ENCODE data around the gene CCNF.
"Not testable (repeated sequence)": the region's sequence is repeated elsewhere in the genome, so short reads cannot be mapped to it uniquely, and the experiment has no call there.

The CCNF gene, protein sequence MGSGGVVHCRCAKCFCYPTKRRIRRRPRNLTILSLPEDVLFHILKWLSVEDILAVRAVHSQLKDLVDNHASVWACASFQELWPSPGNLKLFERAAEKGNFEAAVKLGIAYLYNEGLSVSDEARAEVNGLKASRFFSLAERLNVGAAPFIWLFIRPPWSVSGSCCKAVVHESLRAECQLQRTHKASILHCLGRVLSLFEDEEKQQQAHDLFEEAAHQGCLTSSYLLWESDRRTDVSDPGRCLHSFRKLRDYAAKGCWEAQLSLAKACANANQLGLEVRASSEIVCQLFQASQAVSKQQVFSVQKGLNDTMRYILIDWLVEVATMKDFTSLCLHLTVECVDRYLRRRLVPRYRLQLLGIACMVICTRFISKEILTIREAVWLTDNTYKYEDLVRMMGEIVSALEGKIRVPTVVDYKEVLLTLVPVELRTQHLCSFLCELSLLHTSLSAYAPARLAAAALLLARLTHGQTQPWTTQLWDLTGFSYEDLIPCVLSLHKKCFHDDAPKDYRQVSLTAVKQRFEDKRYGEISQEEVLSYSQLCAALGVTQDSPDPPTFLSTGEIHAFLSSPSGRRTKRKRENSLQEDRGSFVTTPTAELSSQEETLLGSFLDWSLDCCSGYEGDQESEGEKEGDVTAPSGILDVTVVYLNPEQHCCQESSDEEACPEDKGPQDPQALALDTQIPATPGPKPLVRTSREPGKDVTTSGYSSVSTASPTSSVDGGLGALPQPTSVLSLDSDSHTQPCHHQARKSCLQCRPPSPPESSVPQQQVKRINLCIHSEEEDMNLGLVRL

DNA sequence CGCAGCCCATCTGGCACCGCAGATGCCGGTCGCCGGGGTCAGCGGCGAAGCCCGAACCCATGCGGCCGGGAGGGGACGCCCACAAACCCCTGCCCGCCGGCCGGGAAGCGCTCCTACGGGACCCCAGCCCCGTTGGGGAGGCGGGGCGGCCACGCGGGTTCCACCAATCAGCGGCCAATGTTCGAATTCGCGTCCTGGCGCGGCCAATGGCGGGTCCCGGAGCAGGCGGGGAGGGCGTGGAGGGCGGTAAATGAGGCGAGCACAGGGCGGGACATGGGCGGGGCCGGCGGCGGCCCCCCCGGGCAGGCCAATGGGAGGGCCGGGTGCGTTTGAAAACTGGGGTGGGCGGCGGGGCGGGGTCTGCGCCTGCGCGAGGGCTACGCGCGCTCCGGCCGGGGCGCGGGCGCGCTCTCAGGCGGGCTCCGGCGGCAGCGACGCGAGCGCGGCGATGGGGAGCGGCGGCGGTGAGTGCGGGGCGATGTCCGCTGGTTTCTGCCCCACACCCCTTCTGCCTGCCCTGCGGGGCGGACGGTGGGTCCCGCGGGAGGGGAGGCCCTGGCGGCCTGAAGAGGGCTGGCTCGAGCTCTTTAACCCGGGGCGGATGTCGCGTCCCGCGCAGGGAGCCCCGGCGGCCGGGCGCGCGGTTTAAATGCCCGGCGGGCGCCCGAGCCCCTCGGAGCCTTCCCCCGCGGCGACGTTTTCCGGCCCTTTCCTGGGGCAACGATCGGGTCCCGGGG is at the start of gene CCNF:
Gene CCNF (plus strand): TSS at position 414 of the 737 bp plus-strand sequence. CDS start 35 bp downstream, at position 449.
- peak; percentile 45 to 54 for DNase-seq

DNA sequence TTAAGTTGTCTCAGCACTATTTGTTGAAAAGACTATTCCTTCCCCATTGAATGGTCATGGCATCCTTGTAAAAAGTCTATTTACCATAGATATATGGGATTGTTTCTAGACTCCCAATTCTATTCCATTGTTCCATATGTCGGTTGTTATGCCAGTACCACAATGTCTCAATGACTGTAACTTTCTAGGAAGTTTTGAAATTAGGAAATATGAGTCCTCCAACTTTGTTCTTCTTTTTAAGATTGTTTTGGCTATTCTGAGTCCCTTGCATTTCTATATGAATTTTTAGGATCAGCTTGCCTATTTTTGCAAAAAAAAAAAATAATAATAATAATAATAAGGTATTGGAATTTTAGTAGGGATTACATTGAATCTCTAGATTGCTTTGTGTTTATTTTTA is 45.7 kb upstream of the CCNF start:
- DNase-seq = no peak

DNA sequence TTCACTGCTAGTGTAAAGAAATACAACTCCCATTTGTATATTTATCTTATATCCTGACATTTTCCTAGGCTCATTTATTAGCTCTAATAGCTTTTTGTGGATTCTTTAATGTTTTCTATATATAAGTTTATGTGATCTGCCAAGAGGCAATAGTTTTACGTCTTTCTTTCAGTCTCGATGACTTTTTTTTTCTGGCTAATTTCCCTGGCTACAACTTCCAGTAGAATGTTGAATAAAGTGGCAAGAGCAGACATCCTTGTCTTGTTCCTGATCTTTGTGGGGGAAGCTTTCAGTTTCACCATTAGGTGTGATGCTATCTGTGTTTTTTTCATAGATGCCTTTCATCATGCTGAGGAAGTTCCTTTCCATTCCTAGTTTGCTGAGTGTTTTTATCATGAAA is 44.8 kb upstream of the CCNF start:
- DNase-seq = no peak

DNA sequence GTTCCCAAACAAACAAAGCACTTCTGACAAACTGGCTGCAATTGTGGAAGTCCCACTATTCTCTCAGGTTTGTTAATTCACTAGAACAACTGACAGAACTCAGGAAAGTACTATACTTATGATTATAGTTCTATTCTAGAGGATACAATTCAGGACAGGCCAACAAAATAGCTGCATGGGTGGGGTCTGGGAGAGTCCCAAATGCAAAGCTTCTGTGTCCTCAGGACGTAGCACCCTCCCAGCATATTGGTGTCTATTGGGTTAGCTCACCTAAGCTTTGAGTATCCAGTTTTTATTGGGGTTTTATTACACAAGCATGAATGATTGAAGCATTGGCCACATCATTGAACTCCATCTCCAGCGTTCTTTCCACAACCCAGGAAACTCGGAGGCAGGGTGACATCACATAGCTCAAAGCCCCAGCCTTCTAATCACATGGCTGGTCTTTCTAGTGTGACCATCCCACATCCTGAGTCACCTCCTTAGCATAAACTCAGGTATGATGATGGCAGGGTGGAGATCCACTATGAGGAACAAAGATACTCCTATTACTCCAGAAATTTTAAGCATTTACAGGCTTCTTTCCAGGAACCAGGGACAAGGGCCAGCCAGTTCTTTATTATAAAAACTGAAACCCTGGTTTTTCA is 43.9 kb upstream of the CCNF start:
- DNase-seq = no peak

DNA sequence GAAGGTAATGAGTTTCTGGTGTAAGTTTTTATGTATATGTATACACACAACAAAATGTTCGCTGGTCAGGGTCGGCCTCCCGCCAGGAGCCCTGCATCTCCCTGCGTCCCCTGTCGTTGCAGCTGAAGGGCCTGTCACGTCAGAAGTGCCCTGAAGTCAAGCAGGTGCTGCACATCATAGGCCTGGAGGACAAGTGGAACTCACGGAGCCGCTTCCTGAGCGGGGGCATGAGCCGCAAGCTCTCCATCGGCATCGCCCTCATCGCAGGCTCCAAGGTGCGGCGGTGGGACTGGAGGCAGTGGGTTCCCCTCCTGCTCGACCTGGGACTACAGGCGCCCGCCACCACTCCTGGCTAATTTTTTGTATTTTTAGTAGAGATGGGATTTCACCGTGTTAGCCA is 43.3 kb upstream of the CCNF start:
- DNase-seq = not testable (repeated sequence)

DNA sequence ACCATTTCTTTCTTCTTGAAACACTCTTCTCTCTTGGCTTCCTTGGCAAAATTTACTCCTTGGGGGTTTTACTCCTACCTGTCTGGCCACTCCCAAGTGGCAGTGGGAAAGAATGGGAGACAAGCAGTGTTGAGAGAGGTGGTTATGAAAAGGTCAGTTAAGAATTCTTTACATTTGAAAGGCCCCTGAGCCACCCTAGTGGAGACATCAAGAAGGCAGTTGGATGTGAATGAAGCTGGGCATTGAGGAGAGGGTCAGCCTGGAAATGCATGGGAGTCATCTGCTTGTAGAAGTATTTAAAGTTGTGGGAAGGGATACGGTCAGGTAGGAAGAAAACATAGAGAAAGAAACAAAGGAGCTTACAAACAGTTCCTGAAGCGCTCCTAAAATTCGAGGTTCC is 42.3 kb upstream of the CCNF start:
- DNase-seq = no peak

DNA sequence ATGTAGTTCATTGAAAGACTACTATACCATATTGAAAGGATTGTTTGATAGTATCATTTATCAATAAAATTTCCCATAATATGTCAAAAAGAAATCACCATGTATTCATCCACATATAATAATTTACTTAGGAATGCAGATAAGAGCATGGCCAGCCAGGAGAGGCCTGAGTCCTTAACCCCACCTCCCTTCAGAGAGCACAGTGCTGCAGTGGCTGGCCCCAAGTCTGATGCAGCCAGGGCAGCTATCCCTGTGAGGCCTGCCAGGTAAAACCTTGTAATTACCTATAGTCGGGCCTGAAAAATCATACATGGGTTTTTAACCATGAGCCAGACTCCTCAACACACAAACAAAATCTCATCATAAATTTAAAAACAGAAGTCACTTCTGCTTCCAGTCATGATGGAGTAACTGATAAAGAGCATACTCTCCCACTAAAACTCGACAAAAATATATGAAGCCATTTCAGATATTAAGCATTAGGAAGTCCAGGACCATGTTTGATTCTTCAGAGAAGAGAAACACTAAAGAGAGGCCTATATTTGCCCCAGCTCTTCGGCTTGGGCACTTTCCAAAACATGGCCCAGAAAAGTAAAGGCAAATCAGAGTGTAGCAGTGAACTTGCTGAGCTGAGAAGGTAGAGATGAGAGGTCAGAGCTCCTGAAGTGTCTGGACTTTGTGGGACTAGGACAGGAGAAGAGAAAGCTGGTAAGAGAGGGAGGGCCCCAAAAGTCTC is 40.9 kb upstream of the CCNF start:
- no peak for DNase-seq

DNA sequence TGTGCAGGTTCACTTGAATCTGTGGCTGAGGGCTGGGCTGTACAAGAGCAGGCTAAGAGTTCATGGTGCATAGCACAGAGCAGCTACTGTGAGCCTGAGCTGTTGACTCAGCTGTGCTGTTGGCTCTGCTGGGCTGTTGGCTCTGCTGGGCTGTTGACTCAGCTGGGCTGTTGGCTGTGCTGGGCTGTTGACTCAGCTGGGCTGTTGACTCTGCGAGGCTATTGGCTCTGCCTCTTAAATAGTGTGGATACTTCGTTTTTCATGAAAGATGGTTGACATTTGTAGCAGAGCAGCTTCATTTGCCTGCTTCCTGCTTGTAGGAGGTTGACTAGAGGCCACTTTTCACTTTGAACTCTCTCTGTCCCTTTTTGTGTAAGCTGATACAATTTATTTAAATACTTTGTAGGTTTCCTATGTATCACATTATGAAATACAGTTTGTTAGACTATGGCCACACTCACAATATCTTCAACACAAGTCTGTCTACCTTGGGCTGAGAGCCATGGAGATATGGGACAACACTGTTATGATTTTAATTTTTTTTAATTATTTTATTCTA is 40.3 kb upstream of the CCNF start:
- DNase-seq = no peak

DNA sequence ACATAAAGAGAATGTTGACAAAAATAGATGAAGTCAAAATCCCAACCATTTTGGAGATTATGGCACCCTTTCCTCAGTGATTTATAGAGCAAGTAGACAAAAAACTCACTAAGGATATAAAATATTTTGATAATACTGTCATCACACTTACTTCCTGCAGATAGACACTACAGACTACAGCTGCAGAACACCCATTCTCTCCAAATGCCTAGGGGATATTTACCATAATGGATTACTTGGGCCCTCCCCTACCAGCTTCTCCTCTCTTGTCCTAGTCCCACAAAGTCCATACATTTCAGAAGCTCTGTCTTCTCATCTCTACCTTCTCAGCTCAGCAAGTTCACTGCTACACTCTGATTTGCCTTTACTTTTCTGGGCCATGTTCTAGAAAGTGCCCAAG is 37.2 kb upstream of the CCNF start:
- no peak for DNase-seq

DNA sequence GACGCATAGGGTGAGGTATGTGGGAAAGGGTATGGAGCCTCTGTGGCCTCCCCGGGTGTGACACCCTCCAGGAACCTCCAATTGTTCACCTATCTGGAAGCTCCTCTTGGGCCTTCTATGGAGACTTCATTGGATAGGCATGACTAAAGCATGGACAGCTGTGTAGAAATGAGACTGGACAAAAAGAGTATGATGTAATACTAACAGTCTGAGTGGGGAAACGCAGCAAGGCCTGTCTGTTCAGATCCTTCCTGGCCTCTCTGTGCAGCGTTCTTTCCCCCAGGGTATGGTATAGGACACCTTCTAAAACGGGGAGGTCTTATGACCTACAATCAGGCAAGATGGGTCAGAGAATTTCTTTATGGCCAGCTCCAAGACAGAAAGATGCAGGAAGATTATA is 30.7 kb upstream of the CCNF start:
- no peak for DNase-seq

DNA sequence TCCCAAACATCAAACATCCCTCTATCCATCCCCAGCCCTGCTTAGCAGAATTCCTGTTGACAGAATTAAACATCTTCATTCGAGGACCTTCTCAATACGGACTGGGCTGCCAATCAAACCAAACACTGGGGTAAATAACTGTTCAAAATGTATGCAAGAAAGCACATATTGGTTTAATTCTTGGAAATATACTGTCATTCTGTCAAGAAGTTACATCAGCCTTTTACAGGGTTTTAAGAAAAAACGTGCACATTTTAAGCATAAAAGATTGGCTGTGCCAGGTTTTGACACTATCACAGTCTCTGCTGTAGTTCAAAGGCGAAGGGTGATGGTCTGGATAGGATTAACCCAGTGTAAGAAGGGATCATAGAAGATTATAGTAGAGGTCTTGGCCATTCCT is 25.1 kb upstream of the CCNF start:
- DNase-seq = no peak

DNA sequence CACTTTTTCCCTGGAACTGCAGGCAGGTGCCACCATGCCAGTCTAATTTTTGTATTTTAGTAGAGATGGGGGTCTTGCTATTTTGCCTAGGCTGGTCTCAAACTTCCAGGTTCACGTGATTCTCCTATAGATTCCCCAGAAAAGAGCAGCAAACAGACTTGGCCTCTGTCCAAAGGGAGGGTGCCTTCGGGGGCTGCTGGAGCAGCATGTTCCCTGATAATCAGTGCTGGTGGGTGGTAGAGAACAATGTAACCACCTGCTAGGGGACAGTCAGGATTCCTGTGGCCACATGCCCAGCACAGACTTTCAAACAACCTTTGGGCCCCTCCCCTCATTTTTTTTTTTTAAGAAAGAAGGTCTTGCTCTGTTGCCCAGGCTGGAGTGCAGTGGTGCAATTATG is 14.2 kb upstream of the CCNF start:
- no peak for DNase-seq

DNA sequence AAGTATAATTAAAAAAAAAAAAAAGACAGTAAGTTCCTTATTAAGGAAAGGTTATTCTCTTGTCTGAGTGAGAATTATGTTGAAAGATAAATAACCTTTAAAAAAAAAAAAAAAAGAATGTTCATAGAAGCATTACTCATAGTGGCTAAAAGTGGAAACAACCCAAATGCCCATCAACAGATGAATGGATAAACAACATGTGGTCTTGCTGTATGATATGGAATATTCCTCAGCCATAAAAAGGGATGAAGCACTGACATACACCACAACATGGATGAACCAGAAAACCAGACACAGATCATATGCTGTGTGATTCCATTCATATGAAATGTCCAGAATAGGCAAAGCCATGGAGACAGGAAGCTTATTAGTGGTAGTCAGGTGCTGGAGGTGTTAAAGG is 9.2 kb upstream of the CCNF start:
- no peak for DNase-seq

DNA sequence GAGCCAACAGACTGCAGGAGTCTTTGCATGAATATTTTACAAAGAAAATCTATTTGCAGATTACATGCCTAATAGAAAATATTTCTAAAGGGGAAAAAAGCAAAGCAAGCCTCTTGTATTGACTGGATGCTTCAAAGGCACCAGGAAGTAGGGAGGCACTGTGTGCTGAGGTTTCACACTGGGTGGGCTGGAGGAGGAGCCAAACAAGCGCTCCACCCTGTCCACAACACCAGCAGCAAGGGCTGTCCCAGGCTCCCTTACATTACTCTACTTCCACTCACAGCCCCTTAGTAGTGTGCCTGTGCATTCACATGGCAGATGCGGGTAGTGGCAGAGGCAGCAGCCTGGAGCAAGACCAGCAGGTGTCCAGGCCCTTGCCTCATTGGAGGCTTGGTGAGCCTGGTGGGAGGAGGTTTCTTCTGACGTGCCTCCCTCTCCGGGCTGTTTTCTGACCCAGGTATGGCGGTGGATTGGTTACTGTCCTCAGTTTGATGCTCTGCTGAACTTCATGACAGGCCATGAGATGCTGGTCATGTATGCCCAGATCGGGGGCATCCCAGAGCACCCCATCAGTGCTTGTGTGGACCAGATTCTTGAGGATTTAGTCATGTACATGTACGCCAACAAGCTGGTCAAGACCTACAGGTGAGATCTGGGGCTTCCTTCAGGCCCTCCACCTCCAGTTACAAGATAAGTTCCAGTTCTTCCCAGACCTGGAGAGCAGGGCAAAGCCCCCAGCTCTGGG is 7.0 kb upstream of the CCNF start:
- DNase-seq = no peak

DNA sequence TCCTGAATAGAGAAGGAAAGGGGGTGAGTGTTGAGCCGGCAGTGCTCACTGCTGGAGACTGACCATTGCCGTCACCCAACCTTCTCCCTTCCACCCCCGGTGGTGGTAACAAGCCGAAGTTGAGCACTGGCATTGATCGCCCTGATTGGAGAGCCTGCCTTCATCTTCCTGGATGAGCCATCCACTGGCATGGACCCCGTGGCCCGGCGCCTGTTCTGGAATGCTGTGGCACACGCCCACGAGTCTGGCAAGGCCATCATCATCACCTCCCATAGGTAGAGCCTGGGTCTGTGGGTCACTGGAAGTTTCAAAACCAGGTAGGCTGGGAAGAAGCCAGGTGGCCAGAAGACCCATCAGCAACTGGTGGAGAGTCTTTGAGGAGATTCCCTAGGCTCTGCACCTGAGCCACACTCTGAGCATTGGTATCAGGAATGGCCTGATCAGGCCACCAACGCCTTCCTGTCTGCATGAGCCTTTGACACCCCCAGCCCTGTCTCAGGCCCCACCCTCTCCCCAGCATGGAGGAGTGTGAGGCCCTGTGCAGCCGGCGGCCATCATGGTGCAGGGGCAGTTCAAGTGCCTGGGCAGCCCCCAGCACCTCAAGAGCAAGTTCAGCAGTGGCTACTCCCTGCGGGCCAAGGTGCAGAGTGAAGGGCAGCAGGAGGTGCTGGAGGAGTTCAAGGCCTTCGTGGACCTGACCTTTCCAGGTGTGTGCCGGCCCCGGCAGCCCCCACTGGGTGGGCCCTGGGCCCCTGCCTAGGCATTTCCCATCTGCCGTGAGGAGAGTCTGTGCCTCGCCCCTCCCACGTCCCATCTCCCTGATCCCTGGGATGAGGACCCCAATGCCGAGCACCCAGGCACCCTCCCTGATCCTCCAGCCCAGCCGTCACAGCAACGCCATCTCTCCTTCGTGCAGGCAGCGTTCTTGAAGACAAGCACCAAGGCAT is 4.9 kb upstream of the CCNF start:
- no peak for DNase-seq

DNA sequence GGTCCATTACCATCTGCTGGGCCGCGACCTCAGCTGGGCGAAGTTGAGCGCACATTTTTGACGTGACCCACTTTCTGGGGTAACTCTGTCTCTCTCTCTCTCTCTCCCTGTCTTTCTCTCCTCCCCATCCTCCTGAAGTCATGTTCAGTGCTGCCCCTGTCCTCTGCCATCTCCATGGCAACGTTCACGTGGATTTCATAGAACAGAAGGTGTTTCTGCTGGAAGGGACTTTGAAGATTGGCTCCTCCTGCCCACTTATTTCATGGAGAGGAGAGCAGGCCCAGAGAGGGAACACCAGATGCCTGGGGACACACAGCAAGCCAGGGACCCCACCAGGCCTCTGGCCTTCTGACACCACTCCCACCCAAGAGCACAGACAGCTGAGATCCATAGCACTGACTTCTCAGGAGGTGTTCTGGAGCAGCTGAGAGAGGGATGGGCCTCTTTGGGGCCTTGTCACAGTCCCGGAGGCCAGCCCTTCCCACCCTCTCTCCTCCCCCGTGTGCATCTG is 4.2 kb upstream of the CCNF start:
- no peak for DNase-seq

DNA sequence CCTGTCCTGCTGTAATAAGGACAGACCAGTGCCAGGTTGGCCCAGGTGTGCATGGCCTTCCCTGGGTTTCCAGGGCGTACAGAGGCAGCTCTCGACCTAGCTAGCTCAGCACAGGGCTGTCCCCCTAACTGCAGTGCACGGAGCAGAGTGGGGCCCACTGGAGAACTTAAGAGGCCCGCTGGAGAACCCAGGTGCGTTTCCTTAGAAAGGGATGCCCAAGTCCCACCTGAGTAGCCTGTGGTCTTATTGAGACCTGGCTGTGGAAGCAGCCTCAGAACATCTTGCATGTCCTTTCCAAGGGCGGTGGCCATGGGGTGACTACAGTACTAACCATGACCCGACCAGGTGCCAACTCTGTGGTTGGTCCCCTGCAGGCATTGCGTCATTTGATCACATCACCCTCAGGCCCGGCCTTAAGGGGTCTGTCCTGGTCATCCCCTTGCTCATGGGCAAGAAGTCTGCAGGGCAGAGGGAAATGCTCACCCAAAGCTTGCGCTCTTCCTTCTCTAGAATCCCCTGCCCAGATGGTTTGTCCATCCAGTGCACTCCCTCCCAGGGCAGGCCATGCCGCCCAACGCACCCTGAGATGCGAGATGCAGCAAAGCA is 3.3 kb upstream of the CCNF start:
- DNase-seq = no peak

DNA sequence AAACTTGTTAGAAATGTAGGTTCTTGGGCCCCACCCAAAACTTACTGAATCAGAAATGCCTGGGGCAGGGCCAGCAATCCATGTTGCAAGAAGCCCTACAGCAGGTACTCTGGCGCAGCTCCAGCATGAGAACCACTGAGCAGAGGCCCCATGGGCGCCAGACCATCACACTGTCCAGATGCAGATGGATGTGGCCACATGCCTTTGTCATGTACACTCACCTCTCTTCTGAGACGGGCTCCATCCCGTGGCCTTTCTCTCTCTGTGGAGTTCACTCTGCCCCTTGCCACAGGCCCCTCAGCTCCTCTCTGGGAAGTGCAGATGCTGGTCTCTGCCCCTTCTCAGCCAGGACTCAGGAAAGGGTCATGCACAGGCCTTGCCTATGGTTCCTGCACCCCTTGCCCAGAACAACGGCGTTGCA is 2.3 kb upstream of the CCNF start:
- DNase-seq = no peak

DNA sequence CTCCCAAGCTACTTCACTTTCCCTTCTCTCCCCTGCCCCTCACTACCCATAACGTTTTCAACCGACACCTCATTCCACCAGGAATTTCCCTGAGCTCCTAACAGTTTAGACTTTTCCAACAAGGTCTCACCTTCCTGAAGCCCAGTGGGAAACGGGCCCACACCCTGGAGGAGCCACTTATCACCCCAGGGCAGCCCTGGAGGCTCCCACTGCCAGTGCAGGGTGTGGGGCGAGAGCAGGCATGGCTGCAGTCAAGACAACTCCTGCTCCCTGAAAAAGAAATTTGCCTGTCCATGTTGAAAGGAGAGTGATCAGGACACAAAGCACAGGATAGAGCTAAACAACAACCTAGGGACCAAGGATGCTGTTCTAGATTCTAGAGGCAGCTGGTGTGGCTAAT is 1.7 kb upstream of the CCNF start:
- DNase-seq = no peak
